Measurements from ENCODE around the gene VPS37D. TPM values are rescaled to one million over a fixed set of nuclear protein-coding genes. Genes with fewer than 3 reads are reported as not detected.
A peak's percentile ranks its signal among the peaks of the same experiment; 100 is the strongest.

The VPS37D gene
- total and polyA plus RNA-seq, 8 donors, result 0.89 to 10.1 (median 7.8) TPM

- intact Hi-C loops (cut with DNase I), result no loop called here
- ATAC-seq, result no peak
- no peaks in the 10 kb centered on the region for H3K36me3 ChIP-seq
- DNase-seq, result peak in 2 of 4 donors; percentile 35 to 76
- no peak overlapping the region for H3K27ac ChIP-seq
- H3K27me3 ChIP-seq, result peaks cover 0 to 76% of the 10 kb centered on the region in 2 donors
- peaks cover 0 to under 1% of the 10 kb centered on the region in 2 donors for H3K9me3 ChIP-seq
- H3K4me1 ChIP-seq, result peaks cover 0 to 23% of the 10 kb centered on the region in 2 donors
- TF ChIP-seq, protein P1, sequence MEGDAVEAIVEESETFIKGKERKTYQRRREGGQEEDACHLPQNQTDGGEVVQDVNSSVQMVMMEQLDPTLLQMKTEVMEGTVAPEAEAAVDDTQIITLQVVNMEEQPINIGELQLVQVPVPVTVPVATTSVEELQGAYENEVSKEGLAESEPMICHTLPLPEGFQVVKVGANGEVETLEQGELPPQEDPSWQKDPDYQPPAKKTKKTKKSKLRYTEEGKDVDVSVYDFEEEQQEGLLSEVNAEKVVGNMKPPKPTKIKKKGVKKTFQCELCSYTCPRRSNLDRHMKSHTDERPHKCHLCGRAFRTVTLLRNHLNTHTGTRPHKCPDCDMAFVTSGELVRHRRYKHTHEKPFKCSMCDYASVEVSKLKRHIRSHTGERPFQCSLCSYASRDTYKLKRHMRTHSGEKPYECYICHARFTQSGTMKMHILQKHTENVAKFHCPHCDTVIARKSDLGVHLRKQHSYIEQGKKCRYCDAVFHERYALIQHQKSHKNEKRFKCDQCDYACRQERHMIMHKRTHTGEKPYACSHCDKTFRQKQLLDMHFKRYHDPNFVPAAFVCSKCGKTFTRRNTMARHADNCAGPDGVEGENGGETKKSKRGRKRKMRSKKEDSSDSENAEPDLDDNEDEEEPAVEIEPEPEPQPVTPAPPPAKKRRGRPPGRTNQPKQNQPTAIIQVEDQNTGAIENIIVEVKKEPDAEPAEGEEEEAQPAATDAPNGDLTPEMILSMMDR (IDR thresholded peaks at IDR 0.05), result no peak
- H3K4me3 ChIP-seq, result peak overlapping the region; percentile 34 to 39
Measured at GRCh38 chr7:73668103-73668885, 663 bp downstream of the VPS37D start.

DNA sequence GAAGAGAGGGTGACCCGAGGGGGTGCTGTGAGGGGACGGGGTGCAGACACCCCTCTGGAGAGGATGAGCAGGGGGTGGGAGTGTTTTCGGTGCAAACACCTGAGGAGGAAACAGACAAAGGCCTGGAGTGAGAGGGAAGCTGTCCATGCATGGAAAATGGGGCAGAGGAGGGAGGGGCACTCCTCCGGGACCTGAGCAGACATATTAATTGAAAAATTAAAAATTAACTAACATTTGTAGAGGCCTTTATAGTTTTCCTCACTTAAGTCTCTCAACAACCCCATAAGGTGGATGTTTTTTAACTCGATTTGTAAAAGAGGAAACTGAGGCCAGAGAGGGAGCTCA is 1.2 kb downstream of the VPS37D start:
- Histone ChIP-seq H3K27me3 (peaks cover 0 to 73% of the 10 kb centered on the region in 2 donors), H3K4me3 (peak overlapping the region; percentile 34 to 39), H3K4me1 (peaks cover 0 to 23% of the 10 kb centered on the region in 2 donors), H3K9me3 (no peaks in the 10 kb centered on the region), H3K27ac (no peak overlapping the region), H3K36me3 (no peaks in the 10 kb centered on the region)
- ATAC-seq (no peak), DNase-seq (no peak)
- intact Hi-C loops (cut with DNase I), result no loop called here
- TF ChIP-seq, protein P1 (IDR thresholded peaks at IDR 0.05), result no peak

- H3K36me3 ChIP-seq, result no peaks in the 10 kb centered on the region
- TF ChIP-seq, protein P1 (IDR thresholded peaks at IDR 0.05), result no peak
- no peak overlapping the region for H3K27ac ChIP-seq
- H3K4me3 ChIP-seq, result no peak overlapping the region
- intact Hi-C loops (cut with DNase I), result no loop called here
- DNase-seq, result peak in 1 of 4 donors; percentile 73
- ATAC-seq, result no peak
- no peaks in the 10 kb centered on the region for H3K9me3 ChIP-seq
- H3K27me3 ChIP-seq, result peaks cover 0 to 69% of the 10 kb centered on the region in 2 donors
- peaks cover 0 to 23% of the 10 kb centered on the region in 2 donors for H3K4me1 ChIP-seq
Measured at GRCh38 chr7:73669288-73669701, 1.7 kb downstream of the VPS37D start.

- no peak overlapping the region for H3K4me3 ChIP-seq
- ATAC-seq (no peak), DNase-seq (peak in 1 of 4 donors; percentile 60)
- peaks cover 0 to 23% of the 10 kb centered on the region in 2 donors for H3K4me1 ChIP-seq
- TF ChIP-seq, protein P1 (IDR thresholded peaks at IDR 0.05), result no peak
- H3K27ac ChIP-seq, result no peak overlapping the region
- peaks cover 0 to 63% of the 10 kb centered on the region in 2 donors for H3K27me3 ChIP-seq
- intact Hi-C loops (cut with DNase I), result no loop called here
- no peaks in the 10 kb centered on the region for H3K36me3 ChIP-seq
- no peaks in the 10 kb centered on the region for H3K9me3 ChIP-seq
Measured at GRCh38 chr7:73669858-73670385, 2.3 kb downstream of the VPS37D start.

DNA sequence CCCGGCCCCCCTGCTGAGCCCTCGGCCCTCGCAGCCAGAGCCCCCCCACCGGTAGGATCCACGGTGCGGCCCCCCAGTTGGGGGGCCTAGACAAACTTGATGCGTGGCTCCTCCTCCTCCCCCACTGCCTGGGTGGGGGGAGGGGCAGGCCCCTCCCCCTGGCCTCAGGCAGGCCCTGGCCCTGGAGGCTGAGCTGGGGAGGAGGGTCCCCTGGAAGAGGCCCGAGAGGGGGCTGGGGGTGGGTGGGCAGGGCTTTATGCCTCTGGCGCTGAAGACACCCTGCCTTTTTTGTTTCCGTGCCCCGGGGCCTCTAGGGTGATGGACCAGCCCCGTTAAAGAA is 3.7 kb downstream of the VPS37D start:
- TF ChIP-seq, protein P1 (IDR thresholded peaks at IDR 0.05), result no peak
- intact Hi-C loops (cut with DNase I), result no loop called here
- Histone ChIP-seq H3K4me3 (no peak overlapping the region), H3K36me3 (no peaks in the 10 kb centered on the region), H3K27me3 (peaks cover 0 to 49% of the 10 kb centered on the region in 2 donors), H3K9me3 (no peaks in the 10 kb centered on the region), H3K27ac (no peak overlapping the region), H3K4me1 (peaks cover 0 to 19% of the 10 kb centered on the region in 2 donors)
- ATAC-seq, result no peak
- no peak for DNase-seq
